Measurements from ENCODE around the gene CEP85L.
A peak's percentile ranks its signal among the peaks of the same experiment; 100 is the strongest.

CEP85L gene

DNA sequence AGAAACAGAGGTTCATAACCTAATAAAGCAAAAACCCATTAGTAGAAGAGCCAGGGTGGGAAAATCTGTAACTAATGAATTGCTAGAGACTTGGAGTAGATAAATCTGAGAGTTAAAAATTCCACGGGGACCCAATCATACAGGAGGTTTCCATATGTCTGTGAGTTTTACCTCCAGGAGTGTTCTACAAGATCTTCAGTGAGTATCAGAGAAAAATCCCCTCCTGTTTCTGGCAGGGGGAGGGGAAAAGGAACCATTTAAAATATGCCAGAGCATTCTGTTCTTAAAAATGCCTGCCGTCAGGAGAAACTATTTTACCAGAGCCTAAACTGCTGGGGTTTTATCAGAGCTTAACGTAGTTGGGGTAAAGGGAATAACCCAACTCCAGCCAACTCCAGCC lies 157.3 kb downstream of the CEP85L start:
- H3K4me3 ChIP-seq (replicated peaks in 1 of 2; ENCODE audit: low read depth in 2 of 2, low read length in 2 of 2): no peak overlapping the region
- TF ChIP-seq, protein P1, sequence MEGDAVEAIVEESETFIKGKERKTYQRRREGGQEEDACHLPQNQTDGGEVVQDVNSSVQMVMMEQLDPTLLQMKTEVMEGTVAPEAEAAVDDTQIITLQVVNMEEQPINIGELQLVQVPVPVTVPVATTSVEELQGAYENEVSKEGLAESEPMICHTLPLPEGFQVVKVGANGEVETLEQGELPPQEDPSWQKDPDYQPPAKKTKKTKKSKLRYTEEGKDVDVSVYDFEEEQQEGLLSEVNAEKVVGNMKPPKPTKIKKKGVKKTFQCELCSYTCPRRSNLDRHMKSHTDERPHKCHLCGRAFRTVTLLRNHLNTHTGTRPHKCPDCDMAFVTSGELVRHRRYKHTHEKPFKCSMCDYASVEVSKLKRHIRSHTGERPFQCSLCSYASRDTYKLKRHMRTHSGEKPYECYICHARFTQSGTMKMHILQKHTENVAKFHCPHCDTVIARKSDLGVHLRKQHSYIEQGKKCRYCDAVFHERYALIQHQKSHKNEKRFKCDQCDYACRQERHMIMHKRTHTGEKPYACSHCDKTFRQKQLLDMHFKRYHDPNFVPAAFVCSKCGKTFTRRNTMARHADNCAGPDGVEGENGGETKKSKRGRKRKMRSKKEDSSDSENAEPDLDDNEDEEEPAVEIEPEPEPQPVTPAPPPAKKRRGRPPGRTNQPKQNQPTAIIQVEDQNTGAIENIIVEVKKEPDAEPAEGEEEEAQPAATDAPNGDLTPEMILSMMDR (IDR thresholded peaks at IDR 0.05; ENCODE audit: low read depth, low read length): no peak
- DNase-seq (ENCODE audit: low read depth in 2 of 2): no peak

DNA sequence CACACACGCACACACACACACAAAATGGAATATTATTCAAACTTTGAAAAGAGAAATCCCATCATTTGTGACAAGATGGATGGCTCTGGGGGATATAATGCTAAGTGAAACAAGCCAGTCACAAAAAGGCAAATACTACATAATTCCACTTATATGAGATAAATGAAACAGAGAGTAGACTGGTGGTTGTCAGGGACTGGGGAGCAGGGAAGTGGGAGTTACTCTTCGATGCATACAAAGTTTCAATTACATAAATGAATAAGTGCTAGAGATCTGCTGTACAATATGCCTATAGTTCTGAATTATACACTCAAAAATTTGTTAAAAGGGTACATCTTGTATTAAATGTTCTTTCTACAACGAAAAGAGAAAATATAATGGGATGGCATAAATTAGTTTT lies 161.4 kb downstream of the CEP85L start:
- TF ChIP-seq, protein P1 (IDR thresholded peaks at IDR 0.05; ENCODE audit: low read depth, low read length): no peak
- no peak overlapping the region for H3K4me3 ChIP-seq (replicated peaks in 1 of 2; ENCODE audit: low read depth in 2 of 2, low read length in 2 of 2)
- DNase-seq (ENCODE audit: low read depth in 2 of 2): no peak

DNA sequence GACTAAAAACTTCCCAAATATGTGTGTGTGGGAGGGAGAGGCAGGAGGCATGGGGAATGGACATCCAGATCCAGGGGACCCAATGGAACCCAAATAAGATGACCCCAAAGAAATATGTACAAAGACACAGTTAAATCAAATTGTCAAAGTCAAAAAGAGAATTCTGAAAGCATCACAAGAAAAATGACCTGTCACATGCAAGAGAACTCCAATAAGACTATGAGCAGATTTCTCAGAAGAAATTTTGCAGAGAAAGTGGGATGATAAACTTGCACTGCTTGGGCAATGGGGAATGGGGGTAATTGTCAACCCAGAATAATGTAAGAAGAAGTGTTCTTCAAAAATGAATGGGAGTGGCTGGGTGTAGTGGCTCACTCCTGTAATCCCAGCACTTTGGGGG lies 162.8 kb downstream of the CEP85L start:
- TF ChIP-seq, protein P1 (IDR thresholded peaks at IDR 0.05; ENCODE audit: low read depth, low read length): no peak
- H3K4me3 ChIP-seq (replicated peaks in 1 of 2; ENCODE audit: low read depth in 2 of 2, low read length in 2 of 2): no peak overlapping the region
- no peak for DNase-seq (ENCODE audit: low read depth in 2 of 2)

DNA sequence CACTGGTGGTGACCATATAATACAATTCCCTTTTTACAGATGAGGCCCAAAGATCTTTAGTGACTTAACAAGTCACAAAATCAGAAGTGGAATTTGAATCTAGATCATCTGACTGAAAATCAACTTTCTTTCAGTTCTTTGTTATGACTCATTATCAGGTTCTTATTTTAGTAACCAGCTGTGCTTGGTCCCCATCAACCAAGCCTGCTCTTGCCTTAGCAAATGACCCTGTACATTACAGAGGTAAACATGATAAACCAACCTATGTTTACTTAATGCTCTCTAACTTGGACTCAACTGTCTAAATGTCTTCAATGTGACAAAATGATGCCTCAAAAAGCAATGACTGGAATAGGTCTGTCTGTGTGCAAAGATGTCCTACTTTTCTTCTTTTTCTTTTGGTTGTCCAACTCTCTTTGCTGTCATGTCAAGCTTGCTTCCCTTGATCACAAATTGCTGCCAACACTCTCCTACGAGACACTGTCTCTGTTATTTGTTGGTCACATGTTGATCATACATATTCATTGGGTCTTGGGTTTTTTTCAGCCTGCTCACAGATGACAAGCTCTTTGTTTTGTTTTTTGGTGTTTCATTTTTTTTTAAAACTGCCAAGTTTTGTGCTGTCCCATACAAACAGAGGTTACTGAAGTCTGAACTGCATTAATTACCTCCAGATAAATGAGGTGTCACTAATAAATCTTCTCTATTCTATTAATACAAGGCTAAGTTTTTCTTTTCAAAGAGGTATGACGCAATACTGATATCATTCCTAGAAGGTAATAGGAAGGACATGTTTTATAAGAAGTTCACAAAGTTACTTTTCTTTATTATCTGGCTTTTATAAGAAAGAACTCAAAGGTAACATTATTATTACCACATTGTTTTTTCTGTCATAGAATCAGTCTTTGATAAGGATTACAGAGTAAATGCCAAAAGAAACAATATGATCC lies 165.5 kb downstream of the CEP85L start:
- TF ChIP-seq, protein P1 (IDR thresholded peaks at IDR 0.05; ENCODE audit: low read depth, low read length): no peak
- peak in 1 of 2 donors; percentile 24 for DNase-seq (ENCODE audit: low read depth in 2 of 2)
- H3K4me3 ChIP-seq (replicated peaks in 1 of 2; ENCODE audit: low read depth in 2 of 2, low read length in 2 of 2): no peak overlapping the region

DNA sequence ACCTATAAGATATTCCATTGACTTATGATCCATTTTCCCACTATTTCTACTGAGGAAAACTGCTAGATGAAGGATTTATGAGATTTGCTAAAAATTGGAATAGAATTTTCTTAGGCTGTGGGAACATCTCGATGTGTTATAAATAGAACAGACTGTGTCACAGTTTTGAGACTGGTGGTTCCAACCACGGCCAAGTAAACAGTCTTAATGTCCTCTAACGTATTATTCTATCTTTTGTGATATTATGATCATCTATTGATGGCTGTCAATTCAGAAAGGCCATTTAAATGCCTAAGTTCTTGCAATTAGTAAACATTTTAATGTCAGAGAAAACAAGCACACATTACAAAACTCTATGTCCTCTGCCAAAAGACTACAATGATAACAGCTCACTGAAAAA lies 174.8 kb downstream of the CEP85L start:
- TF ChIP-seq, protein P1 (IDR thresholded peaks at IDR 0.05; ENCODE audit: low read depth, low read length): no peak
- no peak for DNase-seq (ENCODE audit: low read depth in 2 of 2)
- H3K4me3 ChIP-seq (replicated peaks in 1 of 2; ENCODE audit: low read depth in 2 of 2, low read length in 2 of 2): no peak overlapping the region

DNA sequence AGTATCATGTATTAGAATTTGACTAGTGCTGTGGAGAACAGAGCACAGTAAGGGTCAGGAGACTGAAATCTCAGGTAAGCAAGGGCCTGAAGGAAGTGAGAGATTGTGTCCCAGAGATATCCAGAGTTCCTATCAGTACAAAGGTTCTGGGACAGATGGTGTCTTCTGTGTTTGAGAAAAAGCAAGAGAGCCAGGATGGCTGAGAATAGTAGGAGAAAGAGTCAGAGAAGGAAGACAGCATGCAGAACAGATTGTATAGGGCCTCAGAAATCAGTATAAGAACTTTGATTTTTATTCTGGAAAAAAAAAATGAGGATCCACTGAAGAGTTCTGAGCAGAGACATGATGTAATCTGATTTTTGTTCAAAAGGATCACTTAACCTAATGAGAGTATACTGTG lies 178.1 kb downstream of the CEP85L start:
- H3K4me3 ChIP-seq (replicated peaks in 1 of 2; ENCODE audit: low read depth in 2 of 2, low read length in 2 of 2): no peak overlapping the region
- no peak for DNase-seq (ENCODE audit: low read depth in 2 of 2)
- TF ChIP-seq, protein P1 (IDR thresholded peaks at IDR 0.05; ENCODE audit: low read depth, low read length): no peak

Data from cardiac fibroblast (primary cell).